Esophagus squamous epithelium (tissue), 5 donors: ENCODE data around the gene MUC5AC. TPM values are rescaled to one million over a fixed set of nuclear protein-coding genes. Genes with fewer than 3 reads are reported as not detected.

ENCODE experiments used
- DNase-seq: peaks from one replicate; lab custom pipeline; 2025; lab: John Stamatoyannopoulos, UW
- H3K27ac ChIP-seq, 4 donors: fragments of 200-600 bp; sonication (generic); one replicate each; pipeline ENCODE4 v1.5.1; 2016 to 2019; ENCODE audit warnings: mild to moderate bottlenecking in 1 of 4
- H3K27me3 ChIP-seq, 4 donors: fragments of 200-600 bp; sonication (generic); 1 replicate in 3 of 4; 2 replicates in 1 of 4; pipeline versions ENCODE4 v1.5.1 to v1.6.0; 2017 to 2021; ENCODE audit warnings: antibody characterized with exemption in 1 of 4
- H3K36me3 ChIP-seq, 3 donors: fragments of 200-600 bp; sonication (generic); one replicate each; pipeline ENCODE4 v1.5.1; 2016 to 2019
- H3K4me1 ChIP-seq, 3 donors: fragments of 200-600 bp; sonication (generic); one replicate each; pipeline ENCODE4 v1.5.1; 2017 to 2019
- H3K4me3 ChIP-seq, 4 donors: fragments of 200-600 bp; sonication (generic); 1 replicate in 3 of 4; 2 replicates in 1 of 4; pipeline ENCODE4 v1.5.1; 2016 to 2019; ENCODE audit warnings: mild to moderate bottlenecking in 2 of 4, moderate library complexity in 1 of 4
- H3K9me3 ChIP-seq, 3 donors: fragments of 200-600 bp; sonication (generic); one replicate each; pipeline ENCODE4 v1.5.1; 2016 to 2019
- CTCF ChIP-seq, 6 experiments: fragments of 450-650 bp in 4 of 6; fragments of 200-600 bp in 2 of 6; sonication (generic) in 2 of 6; IDR thresholded peaks; one replicate each; pipeline ENCODE4 v1.5.1; 2016 to 2019; ENCODE audit warnings: antibody characterized with exemption in 6 of 6, mild to moderate bottlenecking in 4 of 6, moderate library complexity in 4 of 6
- POLR2A ChIP-seq, 4 donors: fragments of 450-650 bp; IDR thresholded peaks; one replicate each; pipeline ENCODE4 v1.6.1; 2017; ENCODE audit warnings: antibody characterized with exemption in 4 of 4, mild to moderate bottlenecking in 4 of 4, moderate library complexity in 3 of 4
- WGBS, 2 donors: methylation state at CpG; one replicate each; pipeline ENCODE4 v1.1.5; 2018; 5-methylcytosine and 5-hydroxymethylcytosine counted together
- intact Hi-C: fragments of 100-400 bp; cut with DNase I; formaldehyde crosslinking; loops from one replicate; pipeline ENCODE4 v1.15.0; 2022
- total RNA-seq, 4 donors: library from RNA; depleted of rRNA; stranded (reverse); fragments of >200 nt; gene quantifications; one replicate each; pipeline ENCODE4 v1.1.0, GENCODE V29; 2016
- donor health status: DM: yes; HTN: yes; CAD: no.

Gene MUC5AC
- total RNA-seq, 4 donors from 2014 or later, result under 0.01 to 1.5 TPM; not detected in 2

GRCh38 chr11:1128311-1129142, 29.2 kb upstream of the MUC5AC start:
- peaks cover 0 to 5% (median 2%) of the 10 kb centered on the region in 3 donors for H3K9me3 ChIP-seq
- peaks cover 0 to 65% (median 0%) of the 10 kb centered on the region in 4 donors for H3K27me3 ChIP-seq
- no peak overlapping the region for H3K27ac ChIP-seq
- intact Hi-C loops, result no loop called here
- no peak for DNase-seq
- TF ChIP-seq POLR2A (IDR thresholded peaks at IDR 0.05) (no peak), CTCF (IDR thresholded peaks at IDR 0.05) (no peak)
- no peak overlapping the region for H3K4me3 ChIP-seq
- WGBS, 2 donors, result 60 to 94% methylated on average over 2 to 7 of the region's 33 CpGs
- no peaks in the 10 kb centered on the region for H3K36me3 ChIP-seq
- H3K4me1 ChIP-seq, result no peaks in the 10 kb centered on the region

- no peak for DNase-seq
- Histone ChIP-seq H3K9me3 (peaks cover 0 to 12% (median 9%) of the 10 kb centered on the region in 3 donors), H3K27me3 (peaks cover 0 to 59% (median 0%) of the 10 kb centered on the region in 4 donors), H3K4me3 (no peak overlapping the region), H3K36me3 (no peaks in the 10 kb centered on the region), H3K27ac (no peak overlapping the region), H3K4me1 (no peaks in the 10 kb centered on the region)
- intact Hi-C loops, result no loop called here
- 68% methylated on average over 4 of the region's 17 CpGs; no CpG with 5 or more reads in 1 of the 2 donors for WGBS, 2 donors
- TF ChIP-seq CTCF (IDR thresholded peaks at IDR 0.05), result no peak
- no peak for TF ChIP-seq POLR2A (IDR thresholded peaks at IDR 0.05)
Observed at GRCh38 chr11:1129143-1129610, 28.6 kb upstream of the MUC5AC start.

- H3K27ac ChIP-seq, result no peak overlapping the region
Observed at GRCh38 chr11:1129611-1130160, 28.1 kb upstream of the MUC5AC start.

GRCh38 chr11:1130276-1131032, 27.3 kb upstream of the MUC5AC start:
- intact Hi-C loops, result no loop called here
- DNase-seq, result no peak
- WGBS, 2 donors, result 44 to 55% methylated on average over 5 to 7 of the region's 15 CpGs
- Histone ChIP-seq H3K4me1 (no peaks in the 10 kb centered on the region), H3K4me3 (no peak overlapping the region), H3K27ac (no peak overlapping the region), H3K27me3 (peaks cover 0 to 64% (median 0%) of the 10 kb centered on the region in 4 donors), H3K9me3 (peaks cover 0 to 25% (median 22%) of the 10 kb centered on the region in 3 donors), H3K36me3 (no peaks in the 10 kb centered on the region)
- no peak for TF ChIP-seq POLR2A (IDR thresholded peaks at IDR 0.05)
- TF ChIP-seq CTCF (IDR thresholded peaks at IDR 0.05), result no peak

More at GRCh38 chr11:1129611-1130160, 28.1 kb upstream of the MUC5AC start:
- TF ChIP-seq CTCF (IDR thresholded peaks at IDR 0.05) (no peak), POLR2A (IDR thresholded peaks at IDR 0.05) (no peak)
- WGBS, 2 donors, result 57% methylated on average over 9 of the region's 18 CpGs; no CpG with 5 or more reads in 1 of the 2 donors
- Histone ChIP-seq H3K9me3 (peaks cover 0 to 17% (median 14%) of the 10 kb centered on the region in 3 donors), H3K4me1 (no peaks in the 10 kb centered on the region), H3K36me3 (no peaks in the 10 kb centered on the region), H3K27me3 (peaks cover 0 to 58% (median 0%) of the 10 kb centered on the region in 4 donors), H3K4me3 (no peak overlapping the region)
- no peak for DNase-seq
- intact Hi-C loops, result no loop called here
